ENCODE results near the gene PRKCG.

The PRKCG gene

DNA sequence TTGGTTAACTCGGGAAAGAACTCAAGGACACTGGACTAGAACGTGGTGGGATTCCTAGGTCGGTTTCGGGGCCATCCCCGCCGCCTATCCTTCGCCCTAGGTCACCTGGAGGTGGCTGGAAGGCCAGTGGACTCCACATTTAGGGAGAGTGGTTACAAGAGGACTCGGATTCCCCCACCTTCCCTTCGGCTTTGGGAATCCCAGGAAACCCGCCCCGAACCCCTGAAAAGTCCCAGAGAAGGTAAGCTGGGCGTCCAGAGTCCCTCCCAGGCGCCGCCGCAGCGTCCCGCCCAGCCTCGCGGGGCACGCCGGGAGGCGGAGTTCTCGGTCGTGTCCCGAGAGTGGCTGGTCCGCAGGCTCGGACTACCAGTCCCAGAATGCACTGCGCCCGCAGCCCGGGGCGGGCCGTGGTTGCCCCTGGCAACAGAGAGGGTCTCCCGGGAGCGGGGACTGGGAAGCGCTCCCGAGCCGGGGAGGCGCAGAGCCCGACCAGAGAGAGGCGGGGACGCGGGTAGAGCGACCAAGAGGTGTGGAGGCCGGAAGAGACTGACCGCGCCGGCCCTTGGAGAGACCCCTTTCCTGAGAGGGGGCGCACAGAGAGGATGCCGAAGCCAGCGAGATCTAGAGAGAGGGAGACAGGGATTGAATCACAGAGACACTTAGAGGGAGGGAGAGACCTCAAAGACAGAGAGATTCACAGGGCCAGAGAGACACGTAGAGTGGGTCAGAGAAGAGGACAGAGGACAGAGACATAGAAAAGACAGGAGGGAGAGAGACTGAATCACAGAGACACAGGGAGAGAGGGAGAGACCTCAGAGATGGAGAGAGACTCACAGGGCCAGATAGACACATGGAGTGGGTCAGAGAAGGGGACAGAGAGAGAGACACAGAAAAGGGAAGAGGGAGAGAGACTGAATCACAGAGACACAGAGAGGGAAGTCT is 2.6 kb upstream of the PRKCG start:
- TF ChIP-seq, protein P1, sequence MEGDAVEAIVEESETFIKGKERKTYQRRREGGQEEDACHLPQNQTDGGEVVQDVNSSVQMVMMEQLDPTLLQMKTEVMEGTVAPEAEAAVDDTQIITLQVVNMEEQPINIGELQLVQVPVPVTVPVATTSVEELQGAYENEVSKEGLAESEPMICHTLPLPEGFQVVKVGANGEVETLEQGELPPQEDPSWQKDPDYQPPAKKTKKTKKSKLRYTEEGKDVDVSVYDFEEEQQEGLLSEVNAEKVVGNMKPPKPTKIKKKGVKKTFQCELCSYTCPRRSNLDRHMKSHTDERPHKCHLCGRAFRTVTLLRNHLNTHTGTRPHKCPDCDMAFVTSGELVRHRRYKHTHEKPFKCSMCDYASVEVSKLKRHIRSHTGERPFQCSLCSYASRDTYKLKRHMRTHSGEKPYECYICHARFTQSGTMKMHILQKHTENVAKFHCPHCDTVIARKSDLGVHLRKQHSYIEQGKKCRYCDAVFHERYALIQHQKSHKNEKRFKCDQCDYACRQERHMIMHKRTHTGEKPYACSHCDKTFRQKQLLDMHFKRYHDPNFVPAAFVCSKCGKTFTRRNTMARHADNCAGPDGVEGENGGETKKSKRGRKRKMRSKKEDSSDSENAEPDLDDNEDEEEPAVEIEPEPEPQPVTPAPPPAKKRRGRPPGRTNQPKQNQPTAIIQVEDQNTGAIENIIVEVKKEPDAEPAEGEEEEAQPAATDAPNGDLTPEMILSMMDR (IDR thresholded peaks at IDR 0.05; ENCODE audit: control insufficient read depth, insufficient read depth, low read depth, low read length, missing control alignments), result no peak

DNA sequence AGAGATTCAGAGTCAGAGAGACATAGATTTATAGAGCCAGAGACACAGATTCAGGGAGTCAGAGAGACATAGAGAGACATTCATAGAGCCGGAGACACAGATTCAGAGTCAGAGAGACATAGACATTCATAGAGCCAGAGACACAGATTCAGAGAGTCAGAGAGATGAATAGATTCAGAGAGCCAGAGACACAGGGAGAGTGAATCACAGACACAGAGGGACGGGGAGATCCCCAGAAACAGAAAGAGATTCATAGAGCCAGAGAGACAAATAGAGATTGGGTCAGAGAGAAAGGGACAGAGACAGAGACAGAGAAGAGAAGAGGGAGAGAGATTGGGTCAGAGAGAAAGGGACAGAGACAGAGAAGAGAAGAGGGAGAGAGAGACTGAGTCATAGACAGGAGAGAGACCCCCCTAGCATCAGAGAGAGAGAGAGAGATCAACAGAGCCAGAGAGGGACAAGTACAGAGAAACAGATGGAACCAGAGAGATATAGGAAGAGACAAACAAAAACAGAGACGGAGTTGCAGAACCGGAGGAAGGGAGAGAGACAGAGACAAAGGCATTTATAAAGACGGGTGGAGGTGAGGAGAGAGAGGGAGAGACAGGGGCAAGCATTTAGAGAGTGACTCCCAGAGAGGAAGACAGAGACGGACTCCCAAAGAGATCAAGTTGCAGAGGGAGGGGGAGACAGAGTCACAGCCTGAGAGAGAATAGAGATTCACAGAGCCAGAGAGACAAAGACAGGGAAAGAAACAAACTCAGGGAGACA is 1.1 kb upstream of the PRKCG start:
- H3K4me3 ChIP-seq (ENCODE audit: control insufficient read depth, low read depth, low read length), result no peak overlapping the region
- TF ChIP-seq, protein P1 (IDR thresholded peaks at IDR 0.05; ENCODE audit: control insufficient read depth, insufficient read depth, low read depth, low read length, missing control alignments), result no peak
- DNase-seq (ENCODE audit: low read depth), result no peak

More for the DNA sequence above, 2.6 kb upstream of the PRKCG start:
- DNase-seq (ENCODE audit: low read depth), result no peak
- H3K4me3 ChIP-seq (ENCODE audit: control insufficient read depth, low read depth, low read length), result peak overlapping the region; percentile 71

DNA sequence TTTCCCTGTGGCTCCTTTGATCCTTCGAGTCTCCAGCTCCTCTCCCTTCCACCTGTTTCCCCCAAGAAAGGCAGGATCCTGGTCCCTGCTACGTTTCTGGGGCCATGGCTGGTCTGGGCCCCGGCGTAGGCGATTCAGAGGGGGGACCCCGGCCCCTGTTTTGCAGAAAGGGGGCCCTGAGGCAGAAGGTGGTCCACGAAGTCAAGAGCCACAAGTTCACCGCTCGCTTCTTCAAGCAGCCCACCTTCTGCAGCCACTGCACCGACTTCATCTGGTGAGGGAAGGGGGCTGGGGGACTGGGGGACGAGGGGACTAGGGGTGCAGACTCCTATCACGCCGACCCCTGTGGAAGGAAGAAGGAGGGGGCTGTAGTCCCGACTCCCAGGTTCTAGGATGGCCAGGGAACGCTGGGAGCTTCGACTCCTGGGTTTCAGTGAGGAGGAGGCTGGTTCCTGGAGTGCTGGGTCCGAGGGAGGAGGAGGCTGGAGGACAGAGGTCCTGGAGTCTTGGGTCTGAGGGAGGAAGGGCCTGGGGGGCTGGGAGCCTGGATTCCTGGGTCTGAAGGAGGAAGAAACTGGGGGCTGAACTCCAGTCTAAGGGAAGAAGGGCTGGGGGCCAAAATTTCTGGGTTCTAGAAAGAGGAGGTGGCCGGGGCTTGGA is 524 bp downstream of the PRKCG start:
- TF ChIP-seq, protein P1 (IDR thresholded peaks at IDR 0.05; ENCODE audit: control insufficient read depth, insufficient read depth, low read depth, low read length, missing control alignments), result no peak
- DNase-seq (ENCODE audit: low read depth), result no peak
- no peak overlapping the region for H3K4me3 ChIP-seq (ENCODE audit: control insufficient read depth, low read depth, low read length)

DNA sequence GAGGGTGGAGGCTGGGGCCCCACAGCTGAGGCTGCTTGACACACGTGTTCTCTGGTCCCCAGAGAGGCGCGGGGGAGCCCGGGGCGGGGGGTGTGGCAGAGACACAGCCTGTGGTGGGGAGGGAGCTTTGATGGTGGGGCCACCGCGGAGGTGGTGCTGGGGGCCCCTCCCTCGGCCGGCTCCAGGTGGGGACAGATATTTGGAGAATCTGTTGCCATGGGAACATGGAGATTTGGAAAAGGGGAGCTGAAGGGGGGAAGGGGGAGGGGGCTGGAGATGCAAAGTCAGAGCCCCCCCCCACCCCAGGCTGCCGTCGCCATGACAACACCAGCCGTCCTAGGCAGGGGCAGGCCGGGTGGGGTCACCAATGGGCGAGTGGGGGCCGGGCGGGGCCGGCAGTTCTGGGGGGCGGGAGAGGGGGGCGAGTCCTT is 1.2 kb downstream of the PRKCG start:
- TF ChIP-seq, protein P1 (IDR thresholded peaks at IDR 0.05; ENCODE audit: control insufficient read depth, insufficient read depth, low read depth, low read length, missing control alignments), result no peak
- no peak overlapping the region for H3K4me3 ChIP-seq (ENCODE audit: control insufficient read depth, low read depth, low read length)
- no peak for DNase-seq (ENCODE audit: low read depth)

DNA sequence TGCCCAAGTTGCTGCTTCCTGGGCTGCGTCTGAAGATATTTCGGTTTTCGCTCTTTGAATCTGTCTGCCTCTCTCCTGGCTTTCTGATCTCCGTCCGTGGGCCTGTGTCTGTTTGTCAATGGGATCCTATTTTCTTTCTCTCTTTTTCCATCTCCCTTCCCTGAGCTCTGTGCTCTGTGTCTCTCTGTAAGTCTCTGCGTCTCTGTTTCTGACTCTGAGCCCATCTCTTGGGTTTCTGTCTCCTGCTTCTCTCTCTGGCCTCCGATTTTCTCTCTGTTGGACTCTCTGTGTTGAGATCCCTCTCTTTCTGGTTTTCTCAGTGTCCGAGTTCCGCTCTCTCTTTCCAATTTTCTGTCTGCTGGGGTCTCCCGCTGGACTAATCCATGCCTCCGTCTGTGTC is 1.7 kb downstream of the PRKCG start:
- TF ChIP-seq, protein P1 (IDR thresholded peaks at IDR 0.05; ENCODE audit: control insufficient read depth, insufficient read depth, low read depth, low read length, missing control alignments), result no peak
- no peak overlapping the region for H3K4me3 ChIP-seq (ENCODE audit: control insufficient read depth, low read depth, low read length)
- no peak for DNase-seq (ENCODE audit: low read depth)

DNA sequence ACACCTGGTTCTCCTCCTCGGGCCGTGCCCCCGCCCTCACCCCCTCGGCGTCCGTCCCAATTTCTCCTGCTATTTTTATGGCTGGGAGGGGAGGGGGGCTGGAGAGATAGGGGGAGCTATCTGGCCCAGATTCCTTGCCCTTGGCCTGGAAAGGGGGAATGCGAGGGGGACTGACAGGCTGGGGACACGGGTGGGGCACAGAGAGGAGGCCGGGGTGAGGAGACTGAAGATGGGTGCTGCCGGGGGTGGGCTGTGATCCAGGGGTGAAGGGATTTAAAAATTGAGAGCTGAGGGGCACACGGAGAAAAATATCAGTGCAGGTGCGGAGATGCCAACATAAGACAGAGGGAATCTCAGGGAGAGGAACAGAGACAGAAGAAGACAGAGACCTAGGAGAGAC is 2.3 kb downstream of the PRKCG start:
- no peak overlapping the region for H3K4me3 ChIP-seq (ENCODE audit: control insufficient read depth, low read depth, low read length)
- no peak for DNase-seq (ENCODE audit: low read depth)
- TF ChIP-seq, protein P1 (IDR thresholded peaks at IDR 0.05; ENCODE audit: control insufficient read depth, insufficient read depth, low read depth, low read length, missing control alignments), result no peak
